SIG-M5 treated with dmso at 0.1 percent for 504 hours (cell line): ENCODE results near the gene ZDHHC7.
A peak's percentile ranks its signal among the peaks of the same experiment; 100 is the strongest.

Source experiments
- DNase-seq: peaks from one replicate; lab custom pipeline; 2025; ENCODE audit not compliant: unreplicated experiment; lab: John Stamatoyannopoulos, UW

ZDHHC7 gene

GRCh38 chr16:84970447-84971127 is 40.7 kb downstream of the ZDHHC7 start:
- peak; percentile 73 for DNase-seq

GRCh38 chr16:84967828-84968227 is 43.5 kb downstream of the ZDHHC7 start:
- no peak for DNase-seq

GRCh38 chr16:84965428-84966415 is 45.6 kb downstream of the ZDHHC7 start:
- DNase-seq = no peak

GRCh38 chr16:84964386-84965128 is 46.8 kb downstream of the ZDHHC7 start:
- DNase-seq = no peak

- no peak for DNase-seq
Measured at GRCh38 chr16:84963066-84963465, 48.3 kb downstream of the ZDHHC7 start.

- DNase-seq = no peak
Measured at GRCh38 chr16:84960942-84961341, 50.4 kb downstream of the ZDHHC7 start.

GRCh38 chr16:84959784-84960417 is 51.4 kb downstream of the ZDHHC7 start:
- no peak for DNase-seq

- peak; percentile 22 for DNase-seq
Measured at GRCh38 chr16:84959045-84959576, 52.2 kb downstream of the ZDHHC7 start.

GRCh38 chr16:84957792-84958191 is 53.5 kb downstream of the ZDHHC7 start:
- DNase-seq = no peak

- no peak for DNase-seq
Measured at GRCh38 chr16:84957192-84957591, 54.1 kb downstream of the ZDHHC7 start.

GRCh38 chr16:84955427-84955826 is 55.9 kb downstream of the ZDHHC7 start:
- peak; percentile 10 for DNase-seq

- peak; percentile 24 for DNase-seq
Measured at GRCh38 chr16:84953190-84953746, 58.1 kb downstream of the ZDHHC7 start.

- peak; percentile 73 for DNase-seq
Measured at GRCh38 chr16:84952335-84953189, 58.8 kb downstream of the ZDHHC7 start.

GRCh38 chr16:84950906-84951305 is 60.4 kb downstream of the ZDHHC7 start:
- DNase-seq = peak; percentile 18

GRCh38 chr16:84949772-84950436 is 61.4 kb downstream of the ZDHHC7 start:
- DNase-seq = no peak

GRCh38 chr16:84948851-84949610 is 62.3 kb downstream of the ZDHHC7 start:
- no peak for DNase-seq

GRCh38 chr16:84947996-84948850 is 63.1 kb downstream of the ZDHHC7 start:
- DNase-seq = no peak
